Nucleus accumbens (tissue), 56 donors: Measurements from ENCODE around the gene ZSWIM8.

Experiments used
- DNase-seq, 56 donors: peaks; one replicate each; lab custom pipeline; 2025; lab: John Stamatoyannopoulos, UW

Gene ZSWIM8

GRCh38 chr10:73838827-73839226 lies 53.4 kb downstream of the ZSWIM8 start:
- no peak for DNase-seq

- peak in 1 of 56 donors; percentile 20 for DNase-seq
These were observed 54.0 kb downstream of the ZSWIM8 start for GRCh38 chr10:73839276-73839966.

GRCh38 chr10:73840056-73840402 lies 54.6 kb downstream of the ZSWIM8 start:
- no peak for DNase-seq

- DNase-seq, result no peak
These were observed 55.1 kb downstream of the ZSWIM8 start for GRCh38 chr10:73840403-73841060.

GRCh38 chr10:73841061-73841421 lies 55.6 kb downstream of the ZSWIM8 start:
- DNase-seq, result no peak

GRCh38 chr10:73841526-73842285 lies 56.3 kb downstream of the ZSWIM8 start:
- DNase-seq, result no peak

GRCh38 chr10:73842349-73842748 lies 56.9 kb downstream of the ZSWIM8 start:
- DNase-seq, result no peak

- DNase-seq, result no peak
These were observed 57.9 kb downstream of the ZSWIM8 start for GRCh38 chr10:73843261-73843660.

GRCh38 chr10:73847031-73847430 lies 61.6 kb downstream of the ZSWIM8 start:
- no peak for DNase-seq

GRCh38 chr10:73848821-73849489 lies 63.5 kb downstream of the ZSWIM8 start:
- peak in 51 of 56 donors; percentile 24 to 89 (median 61) for DNase-seq

- no peak for DNase-seq
These were observed 64.8 kb downstream of the ZSWIM8 start for GRCh38 chr10:73850211-73850610.

- DNase-seq, result no peak
These were observed 65.6 kb downstream of the ZSWIM8 start for GRCh38 chr10:73850863-73851461.
